ENCODE data around the gene LRRC14B.

DNA sequence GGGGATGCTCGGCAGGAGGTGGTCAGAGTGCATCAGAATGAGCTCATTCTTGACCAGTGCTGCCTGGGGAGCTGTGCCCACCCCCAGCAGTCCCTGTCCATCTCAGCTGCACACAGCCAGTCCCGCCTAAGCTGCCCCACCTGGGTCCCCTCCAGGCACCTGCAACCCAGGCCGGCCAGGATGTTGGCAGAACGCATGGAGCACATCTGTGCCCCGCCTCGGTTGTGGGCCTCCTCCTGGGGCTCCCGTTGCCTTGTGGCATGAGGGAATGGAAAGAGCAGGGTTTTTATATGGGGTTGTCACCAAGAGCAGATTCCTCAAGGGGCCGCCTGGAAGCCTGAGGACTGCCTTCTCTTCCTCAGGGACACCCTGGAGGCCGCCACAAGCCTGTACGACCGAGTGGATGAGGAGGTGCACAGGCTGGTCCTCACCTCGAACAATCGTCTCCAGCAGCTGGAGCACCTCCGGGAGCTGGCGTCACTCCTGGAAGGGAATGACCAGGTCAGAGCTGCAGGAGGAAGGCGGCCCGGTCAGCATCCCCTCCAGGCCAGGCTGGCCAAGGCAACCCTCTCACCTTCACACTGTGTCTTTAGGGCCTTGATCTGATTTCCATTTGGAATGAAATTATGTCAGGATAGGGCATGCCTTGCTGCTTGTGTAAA, 34.8 kb upstream of the LRRC14B start:
- TF ChIP-seq EZH2 (IDR thresholded peaks at IDR 0.05; ENCODE audit: low read length), result no peak
- TF ChIP-seq, protein P1, sequence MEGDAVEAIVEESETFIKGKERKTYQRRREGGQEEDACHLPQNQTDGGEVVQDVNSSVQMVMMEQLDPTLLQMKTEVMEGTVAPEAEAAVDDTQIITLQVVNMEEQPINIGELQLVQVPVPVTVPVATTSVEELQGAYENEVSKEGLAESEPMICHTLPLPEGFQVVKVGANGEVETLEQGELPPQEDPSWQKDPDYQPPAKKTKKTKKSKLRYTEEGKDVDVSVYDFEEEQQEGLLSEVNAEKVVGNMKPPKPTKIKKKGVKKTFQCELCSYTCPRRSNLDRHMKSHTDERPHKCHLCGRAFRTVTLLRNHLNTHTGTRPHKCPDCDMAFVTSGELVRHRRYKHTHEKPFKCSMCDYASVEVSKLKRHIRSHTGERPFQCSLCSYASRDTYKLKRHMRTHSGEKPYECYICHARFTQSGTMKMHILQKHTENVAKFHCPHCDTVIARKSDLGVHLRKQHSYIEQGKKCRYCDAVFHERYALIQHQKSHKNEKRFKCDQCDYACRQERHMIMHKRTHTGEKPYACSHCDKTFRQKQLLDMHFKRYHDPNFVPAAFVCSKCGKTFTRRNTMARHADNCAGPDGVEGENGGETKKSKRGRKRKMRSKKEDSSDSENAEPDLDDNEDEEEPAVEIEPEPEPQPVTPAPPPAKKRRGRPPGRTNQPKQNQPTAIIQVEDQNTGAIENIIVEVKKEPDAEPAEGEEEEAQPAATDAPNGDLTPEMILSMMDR (optimal IDR thresholded peaks at IDR 0.05 in 1 of 3, IDR thresholded peaks at IDR 0.05 in 1 of 3, conservative IDR thresholded peaks at IDR 0.05 in 1 of 3; ENCODE audit: extremely low read depth in 1 of 3, insufficient read depth in 2 of 3, low read length in 3 of 3), result no peak
